ENCODE results near the gene GIMAP8.

Gene GIMAP8

GRCh38 chr7:150407588-150408392, 42.6 kb upstream of the GIMAP8 start:
- no peaks in the 10 kb centered on the region for H3K27me3 ChIP-seq (replicated peaks in 2 of 5; ENCODE audit: control insufficient read depth in 4 of 5, insufficient read depth in 5 of 5, low read length in 4 of 5)
- WGBS (ENCODE audit: insufficient coverage): 98% methylated on average over 90 of the region's 91 CpGs
- H3K4me1 ChIP-seq (ENCODE audit: control extremely low read depth in 1 of 4, control insufficient read depth in 4 of 4, insufficient read depth in 4 of 4, low read length in 3 of 4): peaks cover 0 to 33% (median 31%) of the 10 kb centered on the region in 4 experiments
- H3K4me3 ChIP-seq (ENCODE audit: control insufficient read depth in 1 of 7, extremely low read depth in 1 of 7, insufficient read depth in 4 of 7, low read depth in 2 of 7, low read length in 6 of 7): no peak overlapping the region
- no peaks in the 10 kb centered on the region for H3K9me3 ChIP-seq (ENCODE audit: control extremely low read depth in 1 of 5, control insufficient read depth in 4 of 5, insufficient read depth in 2 of 5, low read depth in 1 of 5, low read length in 4 of 5)
- no peak overlapping the region for H3K27ac ChIP-seq (ENCODE audit: insufficient read depth in 1 of 2, low read depth in 1 of 2, low read length in 2 of 2, poor library complexity in 1 of 2, severe bottlenecking in 2 of 2)
- DNase-seq: no peak
- ChIA-PET CTCF (interaction anchor here (1.1 to 4.0 kb wide), 6 partner anchors 14 to 74 kb away, joined by 3 to 14 read pairs (median 6); no protein-coding TSS in a partner anchor), POLR2A (interaction anchor here (0.6 kb wide), 1 partner anchor 10 kb away, joined by 6 read pairs; no protein-coding TSS in a partner anchor)
- peaks cover 3 to 38% (median 17%) of the 10 kb centered on the region in 4 experiments for H3K36me3 ChIP-seq (ENCODE audit: control insufficient read depth in 4 of 4, insufficient read depth in 4 of 4, low read length in 3 of 4)

- POLR2A ChIA-PET: interaction anchor here (0.6 kb wide), 1 partner anchor 9 kb away, joined by 6 read pairs; no protein-coding TSS in a partner anchor
- Histone ChIP-seq H3K27me3 (replicated peaks in 2 of 5; ENCODE audit: control insufficient read depth in 4 of 5, insufficient read depth in 5 of 5, low read length in 4 of 5) (no peaks in the 10 kb centered on the region), H3K36me3 (ENCODE audit: control insufficient read depth in 4 of 4, insufficient read depth in 4 of 4, low read length in 3 of 4) (peaks cover 3 to 38% (median 17%) of the 10 kb centered on the region in 4 experiments), H3K9me3 (ENCODE audit: control extremely low read depth in 1 of 5, control insufficient read depth in 4 of 5, insufficient read depth in 2 of 5, low read depth in 1 of 5, low read length in 4 of 5) (no peaks in the 10 kb centered on the region), H3K4me1 (ENCODE audit: control extremely low read depth in 1 of 4, control insufficient read depth in 4 of 4, insufficient read depth in 4 of 4, low read length in 3 of 4) (peaks cover 0 to 30% (median 28%) of the 10 kb centered on the region in 4 experiments), H3K4me3 (ENCODE audit: control insufficient read depth in 1 of 7, extremely low read depth in 1 of 7, insufficient read depth in 4 of 7, low read depth in 2 of 7, low read length in 6 of 7) (no peak overlapping the region), H3K27ac (ENCODE audit: insufficient read depth in 1 of 2, low read depth in 1 of 2, low read length in 2 of 2, poor library complexity in 1 of 2, severe bottlenecking in 2 of 2) (no peak overlapping the region)
- CTCF ChIA-PET: interaction anchor here (1.5 to 1.9 kb wide), 3 partner anchors 10 to 13 kb away, joined by 4 to 7 read pairs (median 4); no protein-coding TSS in a partner anchor
- 98% methylated on average over 16 of the region's 22 CpGs for WGBS (ENCODE audit: insufficient coverage)
- peak in 2 of 3 donors; percentile 27 to 34 for DNase-seq
These were observed 41.8 kb upstream of the GIMAP8 start for GRCh38 chr7:150408393-150409299.

- no peaks in the 10 kb centered on the region for H3K9me3 ChIP-seq (ENCODE audit: control extremely low read depth in 1 of 5, control insufficient read depth in 4 of 5, insufficient read depth in 2 of 5, low read depth in 1 of 5, low read length in 4 of 5)
- H3K36me3 ChIP-seq (ENCODE audit: control insufficient read depth in 4 of 4, insufficient read depth in 4 of 4, low read length in 3 of 4): peaks cover 3 to 38% (median 17%) of the 10 kb centered on the region in 4 experiments
- DNase-seq: no peak
- no peak overlapping the region for H3K27ac ChIP-seq (ENCODE audit: insufficient read depth in 1 of 2, low read depth in 1 of 2, low read length in 2 of 2, poor library complexity in 1 of 2, severe bottlenecking in 2 of 2)
- 95% methylated on average over 8 of the region's 10 CpGs for WGBS (ENCODE audit: insufficient coverage)
- ChIA-PET CTCF (interaction anchor here (1.5 kb wide), 2 partner anchors 9 to 11 kb away, joined by 4 read pairs; no protein-coding TSS in a partner anchor), POLR2A (no interaction called here)
- no peaks in the 10 kb centered on the region for H3K27me3 ChIP-seq (replicated peaks in 2 of 5; ENCODE audit: control insufficient read depth in 4 of 5, insufficient read depth in 5 of 5, low read length in 4 of 5)
- H3K4me1 ChIP-seq (ENCODE audit: control extremely low read depth in 1 of 4, control insufficient read depth in 4 of 4, insufficient read depth in 4 of 4, low read length in 3 of 4): peaks cover 0 to 21% (median 20%) of the 10 kb centered on the region in 4 experiments
- no peak overlapping the region for H3K4me3 ChIP-seq (ENCODE audit: control insufficient read depth in 1 of 7, extremely low read depth in 1 of 7, insufficient read depth in 4 of 7, low read depth in 2 of 7, low read length in 6 of 7)
These were observed 41.0 kb upstream of the GIMAP8 start for GRCh38 chr7:150409300-150410030.

DNA sequence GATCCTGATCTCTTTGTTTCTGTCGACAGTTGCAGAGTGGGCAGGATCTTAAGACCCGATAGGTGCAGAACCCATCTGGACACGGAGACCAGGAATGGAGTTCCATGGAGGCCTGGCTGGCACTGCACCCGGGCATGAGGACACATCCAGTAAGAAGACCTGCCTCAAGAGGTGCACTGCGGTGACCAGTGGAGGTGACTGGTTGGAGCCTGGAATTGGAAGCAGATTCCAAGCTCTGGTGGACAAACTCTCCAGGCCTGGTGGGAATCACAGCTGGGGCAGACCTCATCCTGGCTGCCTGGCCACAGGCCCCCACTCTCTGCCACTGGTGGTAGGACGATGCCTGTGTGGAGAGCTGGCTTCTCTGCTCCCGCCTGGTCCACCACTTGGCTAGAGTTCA, 40.3 kb upstream of the GIMAP8 start:
- Histone ChIP-seq H3K9me3 (ENCODE audit: control extremely low read depth in 1 of 5, control insufficient read depth in 4 of 5, insufficient read depth in 2 of 5, low read depth in 1 of 5, low read length in 4 of 5) (no peaks in the 10 kb centered on the region), H3K27me3 (replicated peaks in 2 of 5; ENCODE audit: control insufficient read depth in 4 of 5, insufficient read depth in 5 of 5, low read length in 4 of 5) (no peaks in the 10 kb centered on the region), H3K36me3 (ENCODE audit: control insufficient read depth in 4 of 4, insufficient read depth in 4 of 4, low read length in 3 of 4) (peaks cover 3 to 38% (median 17%) of the 10 kb centered on the region in 4 experiments), H3K4me1 (ENCODE audit: control extremely low read depth in 1 of 4, control insufficient read depth in 4 of 4, insufficient read depth in 4 of 4, low read length in 3 of 4) (peaks cover 0 to 17% (median 16%) of the 10 kb centered on the region in 4 experiments), H3K4me3 (ENCODE audit: control insufficient read depth in 1 of 7, extremely low read depth in 1 of 7, insufficient read depth in 4 of 7, low read depth in 2 of 7, low read length in 6 of 7) (no peak overlapping the region), H3K27ac (ENCODE audit: insufficient read depth in 1 of 2, low read depth in 1 of 2, low read length in 2 of 2, poor library complexity in 1 of 2, severe bottlenecking in 2 of 2) (no peak overlapping the region)
- WGBS (ENCODE audit: insufficient coverage): 93% methylated on average over 7 of the region's 7 CpGs
- ChIA-PET POLR2A (no interaction called here), CTCF (interaction anchor here (1.5 kb wide), 2 partner anchors 8 to 10 kb away, joined by 4 read pairs; no protein-coding TSS in a partner anchor)
- DNase-seq: no peak

GRCh38 chr7:150410680-150411346, 39.6 kb upstream of the GIMAP8 start:
- POLR2A ChIA-PET: no interaction called here
- no peak overlapping the region for H3K4me3 ChIP-seq (ENCODE audit: control insufficient read depth in 1 of 7, extremely low read depth in 1 of 7, insufficient read depth in 4 of 7, low read depth in 2 of 7, low read length in 6 of 7)
- no peak for DNase-seq
- 93% methylated on average over 8 of the region's 10 CpGs for WGBS (ENCODE audit: insufficient coverage)
- no peak overlapping the region for H3K27ac ChIP-seq (ENCODE audit: insufficient read depth in 1 of 2, low read depth in 1 of 2, low read length in 2 of 2, poor library complexity in 1 of 2, severe bottlenecking in 2 of 2)
- H3K27me3 ChIP-seq (replicated peaks in 2 of 5; ENCODE audit: control insufficient read depth in 4 of 5, insufficient read depth in 5 of 5, low read length in 4 of 5): no peaks in the 10 kb centered on the region
- peaks cover 0 to 15% (median 14%) of the 10 kb centered on the region in 4 experiments for H3K4me1 ChIP-seq (ENCODE audit: control extremely low read depth in 1 of 4, control insufficient read depth in 4 of 4, insufficient read depth in 4 of 4, low read length in 3 of 4)
- no peaks in the 10 kb centered on the region for H3K9me3 ChIP-seq (ENCODE audit: control extremely low read depth in 1 of 5, control insufficient read depth in 4 of 5, insufficient read depth in 2 of 5, low read depth in 1 of 5, low read length in 4 of 5)
- CTCF ChIA-PET: interaction anchor here (1.5 kb wide), 1 partner anchor 9 kb away, joined by 4 read pairs; no protein-coding TSS in a partner anchor
- H3K36me3 ChIP-seq (ENCODE audit: control insufficient read depth in 4 of 4, insufficient read depth in 4 of 4, low read length in 3 of 4): peaks cover 3 to 38% (median 17%) of the 10 kb centered on the region in 4 experiments

DNA sequence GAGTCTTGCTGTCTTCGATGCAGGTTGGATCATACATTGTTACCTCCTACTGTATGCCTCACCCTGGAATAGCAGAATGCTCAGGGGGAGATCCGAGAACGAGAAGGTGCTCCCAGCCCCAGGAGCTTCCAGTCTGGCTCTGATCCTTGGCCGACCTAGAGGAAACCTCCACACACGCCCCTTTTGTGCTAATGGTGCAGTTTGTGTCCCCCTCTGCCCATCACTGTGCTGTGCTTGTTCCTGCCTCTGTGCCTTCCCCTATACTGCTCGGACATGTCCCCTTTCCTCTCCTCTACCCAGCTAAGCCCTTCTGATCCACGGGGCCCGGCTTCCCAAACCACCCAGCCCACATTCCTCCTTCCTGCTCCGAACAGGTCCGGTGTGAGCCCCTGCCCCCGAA, 38.8 kb upstream of the GIMAP8 start:
- no peak for DNase-seq
- peaks cover 0 to 7% (median 6%) of the 10 kb centered on the region in 4 experiments for H3K4me1 ChIP-seq (ENCODE audit: control extremely low read depth in 1 of 4, control insufficient read depth in 4 of 4, insufficient read depth in 4 of 4, low read length in 3 of 4)
- no peak overlapping the region for H3K27ac ChIP-seq (ENCODE audit: insufficient read depth in 1 of 2, low read depth in 1 of 2, low read length in 2 of 2, poor library complexity in 1 of 2, severe bottlenecking in 2 of 2)
- 91% methylated on average over 11 of the region's 11 CpGs for WGBS (ENCODE audit: insufficient coverage)
- no peak overlapping the region for H3K4me3 ChIP-seq (ENCODE audit: control insufficient read depth in 1 of 7, extremely low read depth in 1 of 7, insufficient read depth in 4 of 7, low read depth in 2 of 7, low read length in 6 of 7)
- no peaks in the 10 kb centered on the region for H3K9me3 ChIP-seq (ENCODE audit: control extremely low read depth in 1 of 5, control insufficient read depth in 4 of 5, insufficient read depth in 2 of 5, low read depth in 1 of 5, low read length in 4 of 5)
- H3K27me3 ChIP-seq (replicated peaks in 2 of 5; ENCODE audit: control insufficient read depth in 4 of 5, insufficient read depth in 5 of 5, low read length in 4 of 5): no peaks in the 10 kb centered on the region
- POLR2A ChIA-PET: no interaction called here
- peaks cover 3 to 38% (median 17%) of the 10 kb centered on the region in 4 experiments for H3K36me3 ChIP-seq (ENCODE audit: control insufficient read depth in 4 of 4, insufficient read depth in 4 of 4, low read length in 3 of 4)
- CTCF ChIA-PET: interaction anchor here (1.5 kb wide), 1 partner anchor 9 kb away, joined by 3 read pairs; no protein-coding TSS in a partner anchor

Data from common myeloid progenitor, CD34-positive (primary cell).